GM12878 (cell line): ENCODE measurements around the gene CSNK1A1. TPM values are rescaled to one million over a fixed set of nuclear protein-coding genes. Genes with fewer than 3 reads are reported as not detected.

Experiments used
- E2F8 ChIP-seq: fragments of 450-650 bp; IDR thresholded peaks from 2 replicates; pipeline ENCODE4 v1.6.1; 2018; ENCODE audit warnings: mild to moderate bottlenecking, low read depth, moderate library complexity; ENCODE audit not compliant: partially characterized antibody
- IKZF1 ChIP-seq: fragments of 450-650 bp; conservative IDR thresholded peaks from 2 replicates; pipeline ENCODE4 v1.6.1; 2017; ENCODE audit warnings: antibody characterized with exemption, mild to moderate bottlenecking
- RFX5 ChIP-seq: IDR thresholded peaks from 2 replicates; pipeline ENCODE4 v1.6.1; 2011; ENCODE audit warnings: low read depth, low read length, improper control_type of control experiment
- TBL1XR1 ChIP-seq: IDR thresholded peaks from 2 replicates; pipeline ENCODE4 v1.6.1; 2012; ENCODE audit warnings: low read depth, low read length, improper control_type of control experiment
- polyA plus RNA-seq, 11 experiments: library from polyadenylated mRNA; depleted of rRNA in 4 of 11; unstranded in 6 of 11; stranded (reverse) in 5 of 11; fragments of >200 nt; fragmentation: Nextera tagmentation in 4 of 11; fragmentation: Illumina TruSeq in 1 of 11; extraction: Ambion mirVana in 4 of 11; extraction: Trizol in 1 of 11; gene quantifications; 1 replicate in 1 of 11; 2 replicates in 10 of 11; pipeline versions ENCODE4 v1.2.1 to v1.2.3, GENCODE V29; 2011 to 2016; ENCODE audit warnings: inconsistent platforms in 2 of 11, missing spikeins in 2 of 11, low read depth in 1 of 11
- total RNA-seq, 4 experiments: library from RNA; depleted of rRNA in 3 of 4; stranded (reverse); fragments of >200 nt in 3 of 4; fragmentation: Illumina TruSeq in 1 of 4; extraction: Trizol in 1 of 4; gene quantifications; 2 replicates each; pipeline versions ENCODE4 v1.2.1 to v1.2.3, GENCODE V29; 2013 to 2021
- TF ChIP-seq, protein P1 (sequence below): fragments of 450-650 bp; IDR thresholded peaks from 2 replicates; pipeline ENCODE4 v1.6.1; 2016; ENCODE audit warnings: mild to moderate bottlenecking, moderate library complexity, borderline replicate concordance

Gene CSNK1A1
- total and polyA plus RNA-seq, 10 of the 15 experiments (the other 5 are each of a cell fraction or from before 2014, with no cell fraction given): 53.3 to 155 (median 133) TPM

DNA sequence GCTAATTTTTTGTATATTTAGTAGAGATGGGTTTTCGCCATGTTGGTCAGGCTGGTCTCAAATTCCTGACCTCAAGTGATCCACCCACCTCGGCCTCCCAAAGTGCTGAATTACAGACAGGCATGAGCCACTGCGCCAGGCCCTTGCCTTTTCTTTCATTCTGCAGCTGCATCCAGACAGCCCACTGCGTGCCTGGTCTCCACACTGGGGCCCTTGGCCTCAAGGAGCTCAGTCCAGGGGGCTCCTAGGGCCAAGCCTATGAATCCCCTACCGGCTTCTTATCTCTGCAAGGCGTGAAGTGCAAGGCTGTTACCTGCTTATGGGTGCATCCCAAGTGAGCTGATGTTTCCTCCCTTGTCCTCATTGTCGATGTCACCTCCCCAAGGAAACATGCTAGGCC, 78.8 kb downstream of the CSNK1A1 start (continued):
- TF ChIP-seq E2F8: no peak
- TF ChIP-seq, protein P1, sequence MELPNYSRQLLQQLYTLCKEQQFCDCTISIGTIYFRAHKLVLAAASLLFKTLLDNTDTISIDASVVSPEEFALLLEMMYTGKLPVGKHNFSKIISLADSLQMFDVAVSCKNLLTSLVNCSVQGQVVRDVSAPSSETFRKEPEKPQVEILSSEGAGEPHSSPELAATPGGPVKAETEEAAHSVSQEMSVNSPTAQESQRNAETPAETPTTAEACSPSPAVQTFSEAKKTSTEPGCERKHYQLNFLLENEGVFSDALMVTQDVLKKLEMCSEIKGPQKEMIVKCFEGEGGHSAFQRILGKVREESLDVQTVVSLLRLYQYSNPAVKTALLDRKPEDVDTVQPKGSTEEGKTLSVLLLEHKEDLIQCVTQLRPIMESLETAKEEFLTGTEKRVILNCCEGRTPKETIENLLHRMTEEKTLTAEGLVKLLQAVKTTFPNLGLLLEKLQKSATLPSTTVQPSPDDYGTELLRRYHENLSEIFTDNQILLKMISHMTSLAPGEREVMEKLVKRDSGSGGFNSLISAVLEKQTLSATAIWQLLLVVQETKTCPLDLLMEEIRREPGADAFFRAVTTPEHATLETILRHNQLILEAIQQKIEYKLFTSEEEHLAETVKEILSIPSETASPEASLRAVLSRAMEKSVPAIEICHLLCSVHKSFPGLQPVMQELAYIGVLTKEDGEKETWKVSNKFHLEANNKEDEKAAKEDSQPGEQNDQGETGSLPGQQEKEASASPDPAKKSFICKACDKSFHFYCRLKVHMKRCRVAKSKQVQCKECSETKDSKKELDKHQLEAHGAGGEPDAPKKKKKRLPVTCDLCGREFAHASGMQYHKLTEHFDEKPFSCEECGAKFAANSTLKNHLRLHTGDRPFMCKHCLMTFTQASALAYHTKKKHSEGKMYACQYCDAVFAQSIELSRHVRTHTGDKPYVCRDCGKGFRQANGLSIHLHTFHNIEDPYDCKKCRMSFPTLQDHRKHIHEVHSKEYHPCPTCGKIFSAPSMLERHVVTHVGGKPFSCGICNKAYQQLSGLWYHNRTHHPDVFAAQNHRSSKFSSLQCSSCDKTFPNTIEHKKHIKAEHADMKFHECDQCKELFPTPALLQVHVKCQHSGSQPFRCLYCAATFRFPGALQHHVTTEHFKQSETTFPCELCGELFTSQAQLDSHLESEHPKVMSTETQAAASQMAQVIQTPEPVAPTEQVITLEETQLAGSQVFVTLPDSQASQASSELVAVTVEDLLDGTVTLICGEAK: no peak
- no peak for TF ChIP-seq TBL1XR1
- no peak for TF ChIP-seq RFX5
- no peak for TF ChIP-seq IKZF1
- TF ChIP-seq, all 136 proteins: peak for 0
